ENCODE measurements around the gene UBN1.

The UBN1 gene

DNA sequence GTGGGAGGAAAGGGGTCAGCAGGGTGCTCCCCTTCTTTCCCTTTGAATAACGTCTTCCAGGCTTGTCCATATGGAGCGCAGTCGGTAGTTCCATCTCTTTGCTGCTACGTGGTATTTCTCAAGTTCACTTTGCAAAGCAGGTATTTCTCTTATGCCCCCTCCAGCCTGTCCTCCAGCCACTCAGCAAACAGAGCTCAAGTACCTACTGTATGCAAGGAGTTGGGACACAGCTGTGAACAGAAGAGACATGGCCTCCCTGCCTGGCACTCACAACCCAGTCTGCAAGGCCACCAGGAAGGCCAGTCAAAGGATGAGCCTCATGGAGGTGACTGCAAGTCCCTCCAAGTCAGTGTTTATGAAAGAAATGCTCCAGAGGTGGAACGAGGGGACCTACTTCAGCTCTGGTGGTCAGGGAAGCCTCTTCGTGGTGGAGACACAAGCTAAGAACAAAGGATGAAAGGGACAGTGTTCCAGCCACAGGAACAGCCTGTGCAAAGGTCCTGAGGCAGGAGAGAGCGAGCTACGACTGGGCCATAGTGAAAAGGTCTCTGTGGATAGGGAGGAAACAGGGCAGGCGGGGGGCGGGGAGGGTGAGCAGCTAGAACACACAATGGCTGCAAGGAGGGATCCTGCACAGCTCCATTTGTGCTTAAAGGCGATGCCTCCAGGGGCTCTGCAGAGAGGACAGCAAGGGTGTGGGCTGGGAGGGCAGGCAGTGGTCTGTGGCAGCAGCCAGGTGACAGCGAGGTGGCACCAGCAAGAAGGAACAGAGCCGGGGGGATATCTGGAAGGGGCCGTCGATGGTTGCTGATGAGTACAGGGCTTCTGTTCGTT, 57.0 kb downstream of the UBN1 start:
- DNase-seq (ENCODE audit: low spot score) = no peak

DNA sequence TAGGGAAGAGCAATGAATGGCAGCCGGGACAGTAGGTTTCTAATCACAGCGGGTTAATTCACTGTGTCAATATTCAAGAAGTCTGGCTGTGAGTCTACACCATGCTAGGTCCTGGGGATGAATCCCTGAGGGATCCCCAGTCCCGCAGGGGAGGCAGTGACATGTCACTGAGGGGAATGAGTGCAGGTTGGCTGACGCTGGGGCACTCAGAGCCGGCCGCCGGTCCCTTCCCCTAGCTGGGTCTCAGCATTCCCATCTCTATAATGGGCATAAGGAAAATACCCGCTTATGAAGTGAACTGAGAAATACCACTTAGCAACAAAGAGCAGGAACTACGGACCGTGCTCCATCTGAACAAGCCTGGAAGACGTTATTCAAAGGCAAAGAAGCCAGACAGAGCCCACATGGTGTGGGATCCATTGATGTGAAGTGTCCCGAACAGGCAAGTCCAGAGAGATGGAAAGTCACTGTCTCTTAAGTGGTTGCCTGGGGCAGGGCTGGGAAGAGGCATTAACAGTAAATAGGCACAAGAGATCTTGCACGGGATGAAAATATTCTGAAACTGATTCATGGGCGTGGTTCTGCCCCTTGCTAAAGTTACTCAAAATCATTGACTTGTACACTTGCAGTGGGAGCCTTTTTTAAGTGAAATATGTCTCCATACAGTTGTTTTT, 57.8 kb downstream of the UBN1 start:
- no peak for DNase-seq (ENCODE audit: low spot score)

DNA sequence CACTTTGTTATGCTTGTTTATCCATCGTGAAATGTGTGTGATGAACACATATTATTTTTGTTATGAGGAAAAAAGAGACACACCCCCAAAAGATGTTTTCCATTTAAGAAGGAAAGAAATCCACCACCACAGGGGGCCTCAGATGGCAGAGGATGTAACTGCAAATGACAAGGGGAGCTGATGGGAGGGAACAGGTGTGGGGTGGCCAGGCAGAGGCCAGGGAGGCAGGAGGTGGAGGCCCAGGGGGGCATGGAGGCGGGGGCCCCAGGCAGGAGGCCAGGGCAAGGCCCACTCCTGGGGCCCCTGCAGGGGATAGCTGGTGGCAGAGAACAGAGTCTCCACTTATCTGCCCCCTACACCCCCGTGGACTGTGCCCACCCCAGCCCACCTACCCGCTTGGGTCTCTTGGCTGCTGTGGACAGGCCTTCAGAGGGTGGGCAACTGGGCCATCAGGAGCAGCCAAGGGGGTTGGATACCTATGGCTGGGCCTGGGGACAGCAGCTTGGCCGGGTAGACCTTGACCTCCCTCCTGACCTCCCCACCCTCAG, 61.6 kb downstream of the UBN1 start:
- no peak for DNase-seq (ENCODE audit: low spot score)

DNA sequence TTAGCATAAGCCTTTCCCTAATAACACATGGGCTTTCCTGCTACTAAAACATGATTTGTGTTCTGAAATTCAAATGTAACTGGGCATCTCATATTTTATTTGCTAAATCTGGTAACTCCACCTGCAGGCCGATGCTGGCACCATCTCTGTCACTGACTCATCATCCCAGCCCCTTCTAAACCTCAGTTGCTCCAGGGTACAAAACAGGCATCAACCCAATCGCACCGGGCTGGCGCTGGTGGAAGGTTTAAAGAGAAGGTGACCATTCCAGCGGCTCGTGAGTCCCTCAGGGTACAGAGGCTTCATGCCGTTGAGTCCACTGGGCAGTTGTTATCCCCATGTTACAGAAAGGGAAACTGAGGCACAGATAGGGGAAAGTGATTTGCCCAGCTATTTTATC, 62.5 kb downstream of the UBN1 start:
- DNase-seq (ENCODE audit: low spot score) = no peak

DNA sequence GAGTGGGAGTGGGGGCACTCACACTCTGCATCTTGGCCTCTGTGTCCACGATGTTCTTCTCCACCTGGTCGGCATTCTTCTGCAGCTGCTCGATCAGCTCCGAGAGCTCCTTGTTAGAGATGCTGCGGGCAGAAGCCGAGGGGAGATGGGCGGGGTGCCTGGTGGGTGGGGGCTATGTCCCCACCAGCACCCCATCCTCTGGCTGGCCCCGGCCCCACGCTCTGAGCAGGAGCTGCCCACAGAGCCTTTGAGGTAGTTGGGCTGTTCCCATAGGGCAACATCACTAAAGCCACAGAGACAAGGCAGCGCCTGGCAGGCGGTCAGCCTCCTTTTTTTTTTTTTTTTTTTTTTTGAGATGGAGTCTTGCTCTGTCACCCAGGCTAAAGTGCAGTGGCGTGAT, 63.5 kb downstream of the UBN1 start:
- no peak for DNase-seq (ENCODE audit: low spot score)

DNA sequence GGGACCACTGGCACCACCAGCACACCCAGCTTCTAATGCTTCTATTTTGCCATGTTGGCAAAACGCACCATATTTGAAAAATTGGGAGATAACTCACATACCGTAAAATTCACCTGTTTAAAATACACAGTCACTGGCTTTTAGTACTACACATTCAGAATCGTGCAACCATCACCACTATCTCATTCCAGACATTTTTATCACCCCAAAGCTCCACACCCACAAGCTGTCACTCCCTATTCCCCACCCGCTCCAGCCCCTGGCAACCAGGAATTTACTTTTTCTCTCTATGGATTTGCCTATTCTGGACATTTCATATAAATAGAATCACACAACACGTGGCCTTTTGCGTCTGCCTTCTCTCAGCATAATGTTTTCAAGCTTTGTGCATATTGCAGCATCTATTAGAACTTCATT, 64.7 kb downstream of the UBN1 start:
- DNase-seq (ENCODE audit: low spot score) = no peak

DNA sequence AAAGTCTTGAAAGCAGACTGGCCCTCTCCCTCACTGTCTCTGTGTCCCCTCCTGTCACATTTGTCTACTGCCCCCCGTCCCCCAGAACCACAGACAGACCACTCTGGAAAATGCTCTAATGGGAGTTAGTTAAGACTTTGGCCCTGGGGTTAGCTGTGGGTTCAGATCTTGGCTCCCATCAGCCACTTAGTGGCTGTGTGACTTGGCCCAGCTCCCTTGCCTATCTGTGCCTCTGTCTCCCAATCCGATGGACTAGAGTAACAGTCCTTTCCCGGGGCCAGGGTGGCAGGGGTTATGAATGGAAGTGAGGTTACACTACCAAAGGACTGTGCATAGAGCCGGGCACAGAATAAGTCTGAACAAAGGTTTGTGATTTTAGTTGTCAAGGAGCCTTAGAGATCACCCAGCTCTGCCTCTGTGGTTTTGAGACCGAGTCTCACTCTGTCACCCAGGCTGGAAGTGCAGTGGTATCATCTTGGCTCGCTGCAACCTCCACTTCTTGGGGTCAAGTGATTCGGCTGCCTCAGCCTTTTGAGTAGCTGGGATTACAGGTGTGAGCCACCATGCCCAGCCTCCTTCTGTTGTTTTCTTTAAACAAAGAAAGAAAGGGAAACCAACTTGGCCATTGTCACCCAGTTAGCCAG, 66.0 kb downstream of the UBN1 start:
- DNase-seq (ENCODE audit: low spot score) = no peak

DNA sequence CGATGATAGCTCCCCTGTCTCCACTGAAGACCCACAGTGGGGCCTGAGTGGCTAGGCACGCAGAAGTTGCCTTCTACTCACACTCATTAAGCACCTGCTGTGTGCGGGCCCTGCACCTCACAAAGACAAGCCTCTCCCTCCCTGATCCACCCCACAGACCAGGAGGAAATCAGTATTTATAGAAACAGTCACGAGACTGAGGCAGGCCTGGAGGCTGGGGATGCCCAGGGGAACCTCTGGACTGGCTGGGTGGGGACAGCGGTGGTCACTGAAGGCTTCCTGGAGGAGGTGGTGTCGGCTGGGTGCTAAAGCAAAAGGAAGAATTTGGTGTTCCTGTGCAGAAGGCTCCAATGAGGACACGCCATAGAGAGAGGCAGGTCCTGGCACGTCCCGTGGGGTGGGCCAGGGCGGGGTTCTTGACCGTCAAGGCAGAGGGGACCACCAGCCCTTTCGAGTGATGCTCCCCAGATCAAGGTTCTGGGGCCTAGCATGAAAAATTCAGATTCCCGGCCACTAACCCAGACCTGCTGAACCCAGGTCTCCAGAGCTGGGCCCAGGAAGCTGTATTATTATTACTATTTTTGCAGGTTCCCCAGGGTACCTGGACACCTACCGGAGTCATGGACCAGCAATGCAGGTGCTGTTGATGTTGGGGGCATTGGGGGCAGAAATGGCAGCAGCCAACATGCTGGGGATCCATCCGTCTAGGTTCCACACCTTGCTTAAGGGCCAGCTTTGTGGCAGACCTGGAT, 66.7 kb downstream of the UBN1 start:
- no peak for DNase-seq (ENCODE audit: low spot score)

DNA sequence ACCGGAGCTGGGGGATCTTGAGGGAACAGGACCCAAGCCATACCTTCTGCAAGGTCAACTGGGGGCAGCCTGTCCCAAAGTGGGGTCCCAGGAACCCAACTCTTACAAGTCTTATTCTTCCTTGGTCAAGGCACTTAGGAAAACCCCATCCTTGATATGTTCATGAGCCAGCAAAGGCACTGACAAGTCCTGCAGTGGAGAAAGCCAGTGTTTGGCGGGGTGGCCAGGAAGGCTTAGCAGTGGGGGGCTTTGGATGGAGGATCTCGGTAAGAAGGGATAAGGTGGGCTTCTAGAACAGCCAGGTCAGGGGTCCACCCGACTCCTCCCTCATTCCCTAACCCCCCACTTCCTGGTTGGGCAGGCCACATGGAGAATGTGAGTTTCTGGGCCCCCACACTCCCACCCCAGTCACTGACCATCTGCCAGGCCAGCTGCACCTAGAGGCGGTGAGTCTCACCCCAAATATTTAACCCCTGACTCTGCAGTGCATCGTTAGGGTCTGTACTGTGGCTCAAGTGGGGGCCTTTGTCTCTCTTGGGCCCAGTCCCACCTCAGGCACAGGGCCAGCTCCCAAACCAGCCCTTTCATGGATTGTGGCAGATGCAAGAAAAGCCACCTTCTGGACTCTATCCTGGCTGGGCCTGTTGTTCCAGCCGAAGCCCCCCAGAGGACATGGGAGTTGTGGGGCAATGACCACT, 67.4 kb downstream of the UBN1 start:
- no peak for DNase-seq (ENCODE audit: low spot score)

DNA sequence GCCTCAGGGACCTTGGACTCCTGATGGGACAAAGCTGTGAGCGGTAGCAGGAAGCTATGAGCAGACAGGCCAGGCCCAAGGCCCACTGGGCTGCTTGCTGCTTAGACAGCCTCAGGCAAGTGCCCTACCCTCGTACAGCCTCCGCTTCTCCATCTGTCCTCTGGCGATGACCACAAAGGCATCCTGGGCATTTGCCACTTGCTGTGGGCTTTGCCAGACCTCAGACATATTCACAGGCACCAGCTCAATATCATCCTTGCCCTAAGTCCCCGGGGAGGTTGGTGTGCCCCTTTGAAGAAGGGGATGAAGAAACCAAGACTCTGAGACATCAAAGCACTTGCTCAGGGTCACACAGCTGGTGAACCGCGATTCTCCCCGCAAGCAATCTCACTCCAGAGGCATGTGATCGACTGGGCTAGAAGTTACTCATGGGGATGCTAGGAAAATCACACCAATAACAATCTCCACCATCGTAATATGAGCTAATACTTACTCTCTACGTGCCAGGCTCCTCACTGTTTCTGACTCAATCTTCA, 68.0 kb downstream of the UBN1 start:
- DNase-seq (ENCODE audit: low spot score) = no peak

DNA sequence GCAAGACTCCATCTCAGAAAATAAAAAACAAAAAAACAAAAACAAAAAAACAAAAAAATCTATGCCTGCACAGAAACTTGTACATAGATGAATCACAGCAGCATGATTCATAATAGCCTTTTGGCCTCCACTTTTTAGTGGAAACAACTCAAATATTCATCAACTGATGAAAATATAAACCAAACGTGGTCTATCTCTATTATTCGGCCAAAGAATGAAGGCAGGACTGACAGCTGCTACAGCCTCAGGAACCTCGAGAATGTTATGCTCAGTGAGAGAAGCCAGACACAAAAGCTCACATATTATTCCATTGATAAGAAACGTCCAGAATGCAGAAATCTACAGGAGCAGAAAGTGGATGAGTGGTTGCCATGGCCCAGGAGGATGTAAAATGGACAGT, 69.8 kb downstream of the UBN1 start:
- DNase-seq (ENCODE audit: low spot score) = no peak

DNA sequence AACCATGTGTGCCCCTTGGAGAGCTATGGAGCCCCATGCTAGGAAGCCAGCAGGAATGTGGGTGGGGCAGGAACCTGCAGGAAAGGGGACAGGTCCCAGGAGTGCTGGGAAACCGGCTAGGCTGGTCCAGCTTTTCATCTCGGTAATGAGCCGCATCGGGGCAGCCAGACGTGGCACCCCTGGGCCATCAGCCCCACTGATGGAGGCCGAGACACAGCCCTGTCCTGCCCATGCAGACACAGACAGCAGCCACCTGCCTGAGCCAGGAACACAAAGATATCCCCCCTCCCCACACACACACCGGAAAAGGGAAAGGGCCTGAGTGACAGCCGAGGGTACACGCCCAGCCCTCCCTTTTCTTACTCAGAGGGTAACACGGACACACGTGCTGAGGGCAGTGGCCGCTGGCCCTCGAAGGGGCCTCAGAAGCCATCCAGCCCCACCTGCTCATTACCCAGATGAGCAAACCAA, 71.5 kb downstream of the UBN1 start:
- DNase-seq (ENCODE audit: low spot score) = no peak

DNA sequence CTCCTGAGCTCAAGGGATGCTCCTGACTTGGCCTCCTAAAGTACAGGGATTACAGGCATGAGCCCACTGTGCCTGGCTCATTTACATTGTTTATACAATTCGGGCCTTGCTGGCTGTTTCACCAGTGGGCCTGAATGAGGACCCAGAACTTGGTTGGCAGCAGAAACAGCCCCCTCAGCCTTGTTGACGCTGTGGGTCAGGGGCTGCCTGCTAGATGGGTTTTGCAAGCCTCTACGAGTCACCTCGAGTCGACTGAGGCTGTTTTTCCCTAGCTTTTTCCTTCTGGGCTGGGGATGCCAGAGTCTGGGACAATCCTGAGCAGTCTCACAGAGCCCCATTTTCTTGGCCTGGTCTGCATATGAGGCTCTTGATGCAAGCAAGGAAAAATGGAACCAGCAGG, 73.5 kb downstream of the UBN1 start:
- no peak for DNase-seq (ENCODE audit: low spot score)

DNA sequence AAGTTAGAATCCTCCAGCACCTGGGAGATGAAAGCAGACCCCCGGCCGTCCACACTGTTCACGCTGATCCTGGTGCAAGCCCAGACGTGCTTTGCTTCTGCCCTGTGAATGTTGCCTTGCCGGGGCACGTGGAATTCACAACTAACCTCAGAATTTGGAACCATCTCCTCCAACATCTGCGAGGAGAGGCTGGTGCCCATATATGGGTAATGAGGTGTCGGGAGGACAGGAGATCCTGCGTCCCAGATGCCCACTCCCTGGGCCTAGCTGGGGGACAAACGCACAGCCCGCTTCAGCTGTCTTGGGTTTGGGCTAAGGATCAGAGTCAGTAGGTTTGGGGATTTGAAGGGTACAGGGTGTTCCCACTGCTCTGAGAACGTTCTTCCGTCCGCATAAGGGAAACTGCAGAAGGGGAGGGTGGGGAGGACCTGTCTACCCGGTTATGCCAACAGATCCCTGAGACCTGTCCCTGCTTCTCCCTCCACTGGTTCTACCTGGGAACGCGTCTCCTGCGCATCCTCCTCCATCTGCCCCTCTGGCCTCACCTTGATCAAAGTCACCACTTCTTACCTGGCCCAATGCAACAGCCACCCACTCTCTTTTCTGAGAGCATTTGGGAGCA, 75.6 kb downstream of the UBN1 start:
- DNase-seq (ENCODE audit: low spot score) = no peak

DNA sequence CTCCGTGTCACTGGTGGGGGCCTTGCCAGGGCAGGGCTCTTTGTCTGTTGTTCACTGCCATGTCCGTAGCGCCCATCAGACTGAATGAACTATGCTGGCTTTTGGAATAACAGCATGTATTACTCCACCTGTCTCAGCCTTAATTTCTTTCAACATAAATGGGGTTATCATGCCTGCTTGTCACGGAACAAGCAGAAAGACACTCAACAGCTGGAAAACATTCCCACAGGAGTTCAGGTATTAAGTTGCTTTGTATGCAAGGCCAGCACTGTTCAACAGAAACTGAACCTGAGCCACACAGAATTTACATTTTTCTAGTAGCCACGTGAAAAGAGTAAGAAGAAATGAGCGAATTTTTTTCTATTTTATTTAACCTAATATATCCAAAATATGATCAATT, 76.6 kb downstream of the UBN1 start:
- no peak for DNase-seq (ENCODE audit: low spot score)

DNA sequence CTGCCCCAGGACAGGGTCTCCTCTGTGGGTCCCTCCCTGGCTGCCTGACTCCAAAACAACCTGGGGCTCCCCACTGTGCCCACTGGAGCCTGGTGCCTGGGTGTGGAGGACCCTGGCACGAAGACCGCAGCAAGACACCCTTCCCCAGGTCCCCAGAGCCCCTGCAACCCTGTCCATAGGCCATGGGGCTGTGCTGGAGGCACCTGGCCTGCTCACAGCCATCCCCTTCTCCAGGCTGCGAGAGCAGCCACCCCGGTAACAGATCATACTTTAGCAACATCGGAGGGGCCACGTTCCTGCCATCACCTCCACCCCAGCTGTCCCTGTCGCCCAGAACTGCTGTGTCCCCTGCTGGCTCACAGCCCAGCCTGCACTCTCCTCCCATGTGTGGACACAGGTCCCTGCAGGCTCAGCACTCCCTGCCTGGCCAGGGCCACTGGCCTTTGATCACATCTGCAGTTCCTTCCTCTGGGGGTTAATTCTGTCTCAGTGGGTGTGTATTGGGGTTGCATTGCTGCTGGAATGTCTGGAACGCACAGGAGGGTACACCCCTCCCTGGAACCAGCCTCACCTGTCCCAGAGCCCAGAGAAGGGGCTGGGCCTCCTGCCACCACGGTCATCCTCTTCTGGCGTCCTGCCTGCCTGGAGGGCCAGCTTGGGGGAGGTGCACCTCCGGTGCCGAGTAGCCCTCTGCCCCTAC, 77.5 kb downstream of the UBN1 start:
- no peak for DNase-seq (ENCODE audit: low spot score)

DNA sequence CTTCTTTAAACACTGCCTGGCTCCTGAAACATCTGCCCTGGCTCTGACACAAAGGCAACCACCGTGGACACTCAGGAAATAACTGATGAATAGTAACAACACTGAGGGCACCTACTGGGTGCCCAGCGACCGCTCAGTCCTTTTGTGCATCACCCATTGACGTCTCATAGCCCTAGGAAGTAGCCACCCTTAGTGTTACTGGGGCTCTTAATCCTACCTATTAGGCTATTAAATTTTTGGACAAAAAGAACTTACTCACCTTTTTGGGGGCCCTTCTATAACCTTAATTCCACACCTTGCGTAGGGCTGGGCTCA, 78.0 kb downstream of the UBN1 start:
- DNase-seq (ENCODE audit: low spot score) = no peak

DNA sequence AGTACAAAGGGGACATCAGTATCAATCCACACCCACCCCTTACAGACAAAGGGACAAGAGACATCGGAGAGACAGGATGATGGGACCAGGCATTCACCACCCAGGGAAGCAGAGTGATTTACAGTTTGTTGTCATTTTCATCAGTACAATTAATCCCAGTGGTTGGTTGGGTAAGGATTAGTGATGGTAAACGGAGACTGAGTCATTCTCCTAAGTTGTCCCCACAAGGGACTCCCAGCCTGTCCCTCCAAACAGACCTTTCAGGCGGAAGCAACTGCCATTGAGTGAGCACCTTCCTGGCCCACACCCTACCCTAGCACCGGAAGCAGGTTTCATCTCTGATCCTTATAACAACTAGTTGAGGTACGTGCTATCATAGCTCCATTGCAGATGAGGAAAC, 78.5 kb downstream of the UBN1 start:
- DNase-seq (ENCODE audit: low spot score) = no peak

DNA sequence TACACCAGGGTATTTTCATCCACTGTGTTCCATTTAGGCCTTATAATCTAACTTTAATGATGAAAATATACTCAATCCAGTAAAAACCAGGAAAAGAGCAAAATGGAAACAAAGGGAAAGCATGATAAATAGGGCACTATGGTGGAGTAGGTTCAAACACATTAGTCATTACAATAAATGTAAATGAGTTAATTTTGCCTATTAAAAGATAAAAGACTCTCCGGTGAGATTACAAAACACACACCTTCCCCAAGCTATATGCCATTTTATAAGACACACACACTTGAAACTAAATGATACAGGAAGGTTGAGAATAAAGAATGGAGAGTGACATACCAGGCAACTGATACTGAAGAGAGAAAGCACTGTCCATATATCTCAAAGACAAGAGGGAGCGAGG, 79.6 kb downstream of the UBN1 start:
- no peak for DNase-seq (ENCODE audit: low spot score)

DNA sequence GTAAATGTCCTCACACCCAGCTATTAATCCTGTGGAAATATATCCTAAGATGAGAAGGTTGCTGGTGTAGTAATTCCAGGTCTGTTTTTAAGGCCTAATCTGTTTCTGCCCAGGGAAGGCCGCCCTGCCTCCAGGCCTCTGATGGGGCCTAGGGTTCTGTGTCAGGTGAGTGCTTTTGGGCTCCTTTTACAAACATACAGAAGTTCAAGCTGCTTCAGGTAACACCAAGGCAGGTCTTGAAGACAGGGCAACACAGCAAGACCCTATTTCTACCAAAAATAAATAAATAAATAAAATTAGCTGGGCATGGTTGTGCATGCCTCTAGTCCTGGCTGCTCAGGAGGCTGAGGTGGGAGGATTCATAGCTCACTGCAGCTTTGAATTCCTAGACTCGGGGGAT, 80.4 kb downstream of the UBN1 start:
- DNase-seq (ENCODE audit: low spot score) = no peak
